Mucosa of rectum (tissue), 2 donors: ENCODE measurements around the gene BMX.

Source experiments
- H3K27ac ChIP-seq, 2 donors: one replicate each; pipeline ENCODE4 v1.7.0; 2013; ENCODE audit warnings: inconsistent platforms in 2 of 2, low read depth in 2 of 2, low read length in 2 of 2
- H3K27me3 ChIP-seq, 2 donors: one replicate each; pipeline ENCODE4 v1.7.0; 2013; ENCODE audit warnings: low read length in 2 of 2; ENCODE audit not compliant: control insufficient read depth in 2 of 2, insufficient read depth in 2 of 2
- H3K36me3 ChIP-seq, 2 donors: one replicate each; pipeline ENCODE4 v1.7.0; 2013; ENCODE audit warnings: low read length in 2 of 2; ENCODE audit not compliant: control insufficient read depth in 2 of 2, insufficient read depth in 2 of 2
- H3K4me1 ChIP-seq, 2 donors: one replicate each; pipeline ENCODE4 v1.7.0; 2013; ENCODE audit warnings: low read length in 2 of 2, mild to moderate bottlenecking in 1 of 2; ENCODE audit not compliant: control insufficient read depth in 2 of 2, insufficient read depth in 2 of 2
- H3K4me3 ChIP-seq, 2 donors: one replicate each; pipeline ENCODE4 v1.7.0; 2013; ENCODE audit warnings: low read length in 2 of 2
- H3K9ac ChIP-seq, 2 donors: one replicate each; pipeline ENCODE4 v1.7.0; 2013; ENCODE audit warnings: low read length in 2 of 2, low read depth in 1 of 2, mild to moderate bottlenecking in 1 of 2
- H3K9me3 ChIP-seq, 2 donors: one replicate each; pipeline ENCODE4 v1.7.0; 2013; ENCODE audit warnings: low read length in 2 of 2; ENCODE audit not compliant: control insufficient read depth in 2 of 2
- donor health status: healthy.
- donor health status: Normal muscosa, but diverticular disease.

The BMX gene

DNA sequence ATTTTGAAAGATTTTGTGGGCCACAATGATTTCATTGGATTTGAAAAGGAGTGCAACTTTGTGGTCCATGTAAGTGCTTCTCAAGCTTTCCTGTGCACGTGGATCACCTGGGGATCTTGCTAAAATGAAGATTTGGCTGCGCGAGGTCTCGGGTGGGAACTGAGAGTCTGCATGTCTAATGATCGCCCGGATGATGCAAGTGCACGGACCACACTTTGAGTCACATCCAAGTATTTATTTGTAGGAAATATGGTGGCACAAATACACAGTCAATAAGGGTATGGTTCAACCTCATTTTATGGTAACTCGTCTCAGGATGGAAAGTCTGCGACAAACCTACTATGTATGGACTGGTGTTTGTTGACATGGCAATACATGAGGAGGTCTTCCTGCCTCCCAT, 899 bp downstream of the BMX start:
- no peak overlapping the region for H3K4me3 ChIP-seq
- H3K9me3 ChIP-seq = no peaks in the 10 kb centered on the region
- H3K27me3 ChIP-seq = peaks cover 2 to 3% of the 10 kb centered on the region in 2 donors
- H3K36me3 ChIP-seq = no peaks in the 10 kb centered on the region
- no peaks in the 10 kb centered on the region for H3K4me1 ChIP-seq
- H3K27ac ChIP-seq = no peak overlapping the region
- no peak overlapping the region for H3K9ac ChIP-seq

- Histone ChIP-seq H3K27ac (no peak overlapping the region), H3K4me1 (no peaks in the 10 kb centered on the region), H3K9me3 (no peaks in the 10 kb centered on the region), H3K36me3 (no peaks in the 10 kb centered on the region), H3K4me3 (no peak overlapping the region), H3K9ac (no peak overlapping the region), H3K27me3 (peaks cover 2 to 3% of the 10 kb centered on the region in 2 donors)
Observed at GRCh38 chrX:15504661-15505060, 4.1 kb downstream of the BMX start.

DNA sequence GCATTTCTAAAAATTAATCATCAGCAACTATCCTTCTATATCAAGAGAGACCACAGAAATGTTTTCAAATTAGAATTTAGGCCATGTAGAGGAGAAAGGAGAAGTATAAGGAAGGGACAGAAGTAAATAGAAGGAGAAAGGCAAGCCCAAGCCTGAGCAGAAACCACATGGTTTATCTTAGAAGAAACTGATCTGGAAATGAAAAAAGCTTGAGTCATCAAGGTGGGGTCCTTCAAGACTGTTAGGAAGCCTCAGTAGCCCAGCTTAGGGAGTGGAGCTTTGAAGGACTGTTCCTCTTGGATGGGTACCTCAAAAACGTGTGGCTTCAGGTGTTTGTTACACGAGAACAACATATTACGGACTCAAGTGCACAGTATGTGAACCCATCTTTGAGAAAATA, 4.5 kb downstream of the BMX start:
- Histone ChIP-seq H3K4me1 (no peaks in the 10 kb centered on the region), H3K4me3 (no peak overlapping the region), H3K9me3 (no peaks in the 10 kb centered on the region), H3K9ac (no peak overlapping the region), H3K27me3 (peaks cover 2 to 3% of the 10 kb centered on the region in 2 donors), H3K27ac (no peak overlapping the region), H3K36me3 (no peaks in the 10 kb centered on the region)

- H3K4me3 ChIP-seq = no peak overlapping the region
- H3K27me3 ChIP-seq = peaks cover 1 to 2% of the 10 kb centered on the region in 2 donors
- H3K36me3 ChIP-seq = no peaks in the 10 kb centered on the region
- H3K9me3 ChIP-seq = no peaks in the 10 kb centered on the region
- H3K9ac ChIP-seq = no peak overlapping the region
- H3K4me1 ChIP-seq = no peaks in the 10 kb centered on the region
- no peak overlapping the region for H3K27ac ChIP-seq
Observed at GRCh38 chrX:15507005-15507404, 6.4 kb downstream of the BMX start.

GRCh38 chrX:15509845-15510244, 9.2 kb downstream of the BMX start:
- H3K27ac ChIP-seq = no peak overlapping the region
- no peaks in the 10 kb centered on the region for H3K36me3 ChIP-seq
- H3K27me3 ChIP-seq = peaks cover 0 to 2% of the 10 kb centered on the region in 2 donors
- no peak overlapping the region for H3K9ac ChIP-seq
- H3K4me3 ChIP-seq = no peak overlapping the region
- H3K9me3 ChIP-seq = no peaks in the 10 kb centered on the region
- no peaks in the 10 kb centered on the region for H3K4me1 ChIP-seq

DNA sequence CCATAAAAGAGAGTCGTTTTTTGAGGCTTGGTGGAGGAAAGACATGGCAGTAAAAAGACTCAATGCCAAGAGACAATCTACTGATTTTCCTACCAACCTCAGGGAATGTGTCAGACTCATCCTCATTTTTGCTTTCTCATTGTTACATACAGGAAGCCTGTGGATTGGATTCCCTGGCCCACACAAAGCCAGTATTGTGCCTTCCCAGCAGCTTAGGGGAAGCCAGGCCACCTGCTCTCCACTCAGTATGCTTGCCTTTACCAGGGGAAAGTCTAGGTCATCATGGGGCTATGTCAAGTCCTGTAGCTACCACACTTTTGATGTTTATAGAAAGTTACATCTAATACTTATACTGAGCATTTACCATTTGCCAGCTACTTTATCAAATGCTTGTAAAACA, 11.0 kb downstream of the BMX start:
- no peaks in the 10 kb centered on the region for H3K36me3 ChIP-seq
- H3K9me3 ChIP-seq = no peaks in the 10 kb centered on the region
- no peaks in the 10 kb centered on the region for H3K4me1 ChIP-seq
- no peak overlapping the region for H3K27ac ChIP-seq
- H3K4me3 ChIP-seq = no peak overlapping the region
- H3K27me3 ChIP-seq = peaks cover 0 to 2% of the 10 kb centered on the region in 2 donors
- H3K9ac ChIP-seq = no peak overlapping the region

- H3K4me3 ChIP-seq = no peak overlapping the region
- H3K27me3 ChIP-seq = peaks cover 3 to 6% of the 10 kb centered on the region in 2 donors
- no peak overlapping the region for H3K9ac ChIP-seq
- H3K9me3 ChIP-seq = no peaks in the 10 kb centered on the region
- no peaks in the 10 kb centered on the region for H3K4me1 ChIP-seq
- H3K36me3 ChIP-seq = no peaks in the 10 kb centered on the region
- no peak overlapping the region for H3K27ac ChIP-seq
Observed at GRCh38 chrX:15512401-15512965, 11.9 kb downstream of the BMX start.

GRCh38 chrX:15514279-15514678, 13.7 kb downstream of the BMX start:
- no peaks in the 10 kb centered on the region for H3K36me3 ChIP-seq
- H3K27ac ChIP-seq = no peak overlapping the region
- H3K4me1 ChIP-seq = no peaks in the 10 kb centered on the region
- H3K9me3 ChIP-seq = no peaks in the 10 kb centered on the region
- H3K27me3 ChIP-seq = peaks cover 7 to 8% of the 10 kb centered on the region in 2 donors
- no peak overlapping the region for H3K9ac ChIP-seq
- H3K4me3 ChIP-seq = no peak overlapping the region

GRCh38 chrX:15515931-15516330, 15.3 kb downstream of the BMX start:
- H3K9ac ChIP-seq = no peak overlapping the region
- H3K36me3 ChIP-seq = no peaks in the 10 kb centered on the region
- no peak overlapping the region for H3K4me3 ChIP-seq
- no peaks in the 10 kb centered on the region for H3K4me1 ChIP-seq
- H3K27me3 ChIP-seq = peaks cover 7 to 9% of the 10 kb centered on the region in 2 donors
- no peak overlapping the region for H3K27ac ChIP-seq
- H3K9me3 ChIP-seq = no peaks in the 10 kb centered on the region

- no peaks in the 10 kb centered on the region for H3K4me1 ChIP-seq
- no peaks in the 10 kb centered on the region for H3K36me3 ChIP-seq
- no peak overlapping the region for H3K27ac ChIP-seq
- no peak overlapping the region for H3K9ac ChIP-seq
- H3K9me3 ChIP-seq = no peaks in the 10 kb centered on the region
- peaks cover 1 to 6% of the 10 kb centered on the region in 2 donors for H3K27me3 ChIP-seq
- no peak overlapping the region for H3K4me3 ChIP-seq
Observed at GRCh38 chrX:15522464-15522863, 21.9 kb downstream of the BMX start.

DNA sequence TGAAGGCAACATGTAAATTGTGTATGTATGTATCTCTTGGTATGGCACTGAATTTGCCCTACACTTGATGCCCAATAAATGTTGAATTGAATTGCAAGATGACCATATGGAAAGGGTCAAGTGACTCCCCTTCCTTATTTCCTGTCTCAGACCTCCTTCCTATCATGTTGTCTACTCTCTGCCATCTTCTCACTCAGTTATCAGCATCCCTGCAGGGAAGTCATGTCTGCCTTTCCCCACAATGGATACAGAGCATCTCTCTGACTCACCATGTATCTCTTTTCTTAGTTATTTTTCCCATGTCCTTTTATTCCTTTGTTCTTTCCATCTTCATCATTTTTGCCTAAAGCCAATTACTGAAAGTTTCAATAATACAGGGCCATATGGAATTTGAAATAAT, 22.5 kb downstream of the BMX start:
- Histone ChIP-seq H3K9ac (no peak overlapping the region), H3K4me1 (no peaks in the 10 kb centered on the region), H3K36me3 (no peaks in the 10 kb centered on the region), H3K9me3 (no peaks in the 10 kb centered on the region), H3K4me3 (no peak overlapping the region), H3K27ac (no peak overlapping the region), H3K27me3 (peaks cover 0 to 6% of the 10 kb centered on the region in 2 donors)
